Type B pancreatic cell (in vitro differentiated cells): ENCODE measurements around the gene SGF29. TPM values are rescaled to one million over a fixed set of nuclear protein-coding genes. Genes with fewer than 3 reads are reported as not detected.
"Not testable (repeated sequence)": the region's sequence is repeated elsewhere in the genome, so short reads cannot be mapped to it uniquely, and the experiment has no call there.

Experiments
- DNase-seq: peaks from one replicate; pipeline ENCODE4 v3.0.0; 2021; ENCODE audit warnings: mixed read lengths; ENCODE audit not compliant: unreplicated experiment; ENCODE audit errors: extremely low spot score
- H3K27ac Mint-ChIP-seq: 2 replicates; pipeline ENCODE4 v1.8.0; 2021; ENCODE audit warnings: mild to moderate bottlenecking, mixed read lengths
- H3K27me3 Mint-ChIP-seq: 2 replicates; pipeline ENCODE4 v1.8.0; 2021; ENCODE audit warnings: mixed read lengths
- H3K36me3 Mint-ChIP-seq: 2 replicates; pipeline ENCODE4 v1.8.0; 2021; ENCODE audit warnings: mixed read lengths
- H3K4me1 Mint-ChIP-seq: one replicate; pipeline ENCODE4 v1.8.0; 2021; ENCODE audit warnings: mixed read lengths; ENCODE audit not compliant: unreplicated experiment
- H3K4me3 Mint-ChIP-seq: 2 replicates; pipeline ENCODE4 v1.8.0; 2021; ENCODE audit warnings: mild to moderate bottlenecking, mixed read lengths
- H3K9me3 Mint-ChIP-seq: 2 replicates; pipeline ENCODE4 v1.8.0; 2021; ENCODE audit warnings: mixed read lengths
- total RNA-seq: library from RNA; stranded (reverse); gene quantifications from 2 replicates; pipeline ENCODE4 v1.2.1, GENCODE V29; 2021; ENCODE audit warnings: low replicate concordance

The SGF29 gene
- total RNA-seq, 1 donor from 2014 or later = 29.6 TPM

DNA sequence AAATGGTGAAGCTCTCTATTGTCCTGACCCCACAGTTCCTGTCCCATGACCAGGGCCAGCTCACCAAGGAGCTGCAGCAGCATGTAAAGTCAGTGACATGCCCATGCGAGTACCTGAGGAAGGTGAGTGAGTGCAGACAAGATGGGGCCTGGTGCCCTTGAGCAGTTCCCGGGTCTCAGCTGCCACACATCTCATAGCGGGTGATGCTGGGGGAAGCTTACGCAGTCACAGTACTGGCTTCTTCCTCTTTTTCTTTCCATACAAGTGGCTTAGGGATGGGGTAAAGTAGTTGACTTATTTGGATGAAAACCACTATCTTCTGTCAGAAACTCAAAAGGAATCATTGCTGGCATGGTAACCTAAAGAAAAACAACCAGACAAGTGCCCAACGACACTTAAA lies 84.6 kb downstream of the SGF29 start:
- not testable (repeated sequence) for H3K4me3 Mint-ChIP-seq, DNase-seq, H3K27me3 Mint-ChIP-seq, H3K4me1 Mint-ChIP-seq, H3K9me3 Mint-ChIP-seq, H3K27ac Mint-ChIP-seq, H3K36me3 Mint-ChIP-seq

DNA sequence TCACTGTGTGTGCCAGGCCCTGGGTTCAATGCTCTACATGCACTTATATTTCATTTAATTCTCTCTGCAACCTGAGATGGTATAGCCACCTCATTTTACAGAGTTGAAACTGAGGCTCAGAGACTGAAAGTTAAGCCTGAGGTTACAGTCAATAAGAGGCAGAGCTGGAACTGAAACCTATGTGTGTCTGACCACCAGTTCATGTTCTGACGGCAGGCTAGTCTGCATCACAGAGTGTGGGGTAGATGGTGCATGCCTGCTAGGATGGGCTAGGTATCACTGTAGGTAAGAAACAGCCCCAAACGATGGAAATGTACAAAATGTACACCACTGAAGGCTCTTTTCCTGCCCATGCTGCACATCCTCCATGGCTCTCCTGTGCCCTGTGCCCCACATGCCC lies 86.2 kb downstream of the SGF29 start:
- DNase-seq, H3K27me3 Mint-ChIP-seq, H3K9me3 Mint-ChIP-seq, H3K36me3 Mint-ChIP-seq, H3K4me1 Mint-ChIP-seq, H3K4me3 Mint-ChIP-seq, H3K27ac Mint-ChIP-seq: not testable (repeated sequence)

Other genes starting within 250 kb of the SGF29 start
- gene NPIPB6, start 190.4 kb upstream of the SGF29 start, total RNA-seq = 2.0 and 2.2 TPM in 2 replicates
- gene EIF3CL, start 150.1 kb upstream of the SGF29 start, total RNA-seq = 83.1 and 83.2 TPM in 2 replicates
- gene NPIPB7, start 81.6 kb upstream of the SGF29 start, total RNA-seq = not detected in 2 replicates
- gene CLN3, start 61.8 kb upstream of the SGF29 start, total RNA-seq = 36.0 and 56.3 TPM in 2 replicates
- 0.14 and 0.21 TPM in 2 replicates for gene APOBR, start 59.3 kb upstream of the SGF29 start, total RNA-seq
- not detected in 2 replicates for gene IL27, start 47.1 kb upstream of the SGF29 start, total RNA-seq
- gene NUPR1, start 14.9 kb upstream of the SGF29 start, total RNA-seq = 1.2 and 4.8 TPM in 2 replicates
- gene SULT1A2, start 43.1 kb downstream of the SGF29 start, total RNA-seq = 3.5 and 14.2 TPM in 2 replicates
- 15.9 and 22.2 TPM in 2 replicates for gene SULT1A1, start 56.1 kb downstream of the SGF29 start, total RNA-seq
- not detected in 2 replicates for gene NPIPB8, start 84.1 kb downstream of the SGF29 start, total RNA-seq
- 764 and 778 TPM in 2 replicates for gene EIF3C, start 157.5 kb downstream of the SGF29 start, total RNA-seq
- 1.2 and 3.0 TPM in 2 replicates for gene NPIPB9, start 197.9 kb downstream of the SGF29 start, total RNA-seq